ENCODE results near the gene IMMP1L. TPM values are rescaled to one million over a fixed set of nuclear protein-coding genes. Genes with fewer than 3 reads are reported as not detected.

The IMMP1L gene
- total and polyA plus RNA-seq, 2 of the 8 experiments (the other 6 are each of a cell fraction or from before 2014, with no cell fraction given), result 27.4 to 47.7 TPM

DNA sequence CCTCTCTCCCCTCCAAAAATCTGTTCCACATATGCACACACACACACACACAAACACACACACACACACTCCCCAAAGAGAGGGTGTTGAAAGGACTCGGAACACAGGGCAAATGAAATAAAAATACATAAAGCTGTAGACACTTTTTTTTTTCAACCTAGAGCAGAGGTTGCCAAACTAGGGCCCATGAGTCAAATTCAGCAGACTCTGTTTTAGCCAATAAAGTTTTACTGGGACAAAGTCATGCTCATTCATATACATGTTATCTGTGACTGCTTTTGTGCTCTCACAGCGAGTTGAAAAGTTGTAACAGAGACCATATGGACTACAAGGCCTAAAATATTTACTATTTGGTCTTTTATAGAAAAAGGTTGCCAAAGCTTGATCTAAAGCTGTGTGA, 8.9 kb downstream of the IMMP1L start:
- Histone ChIP-seq H3K4me3 (ENCODE audit: extremely low read depth in 1 of 4, insufficient read depth in 2 of 4, low read depth in 3 of 4, low read length in 4 of 4) (no peak overlapping the region), H3K23me2 (ENCODE audit: low read depth, low read length) (no peaks in the 10 kb centered on the region), H3K27ac (ENCODE audit: low read depth, low read length) (0 out of 2 replicates have a peak overlapping the region, but pooled peaks have one; percentile 24), H3K4me1 (replicated peaks in 1 of 4; ENCODE audit: control insufficient read depth in 3 of 4, insufficient read depth in 4 of 4, low read length in 3 of 4) (no peaks in the 10 kb centered on the region), H3K4me2 (ENCODE audit: insufficient read depth in 1 of 2, low read depth in 2 of 2, low read length in 2 of 2) (no peak overlapping the region), H3K36me3 (ENCODE audit: control insufficient read depth in 2 of 4, insufficient read depth in 4 of 4, low read length in 3 of 4) (peaks cover 0 to 4% (median 3%) of the 10 kb centered on the region in 4 experiments; a peak in 5 of 8 replicates), H2AFZ (ENCODE audit: low read length) (no peak overlapping the region), H3K9ac (replicated peaks in 1 of 4; ENCODE audit: extremely low read depth in 1 of 4, low read depth in 3 of 4, low read length in 3 of 4) (no peak overlapping the region), H3K23ac (ENCODE audit: insufficient read length) (no peak overlapping the region), H3K18ac (ENCODE audit: extremely low read depth, low read length) (no peak overlapping the region), H2BK20ac (ENCODE audit: low read length) (no peak overlapping the region), H4K20me1 (replicated peaks in 1 of 2; ENCODE audit: control insufficient read depth in 1 of 2, insufficient read depth in 2 of 2, low read length in 2 of 2) (peaks cover 3 to 4% of the 10 kb centered on the region in 2 experiments), H4K8ac (ENCODE audit: extremely low read depth, insufficient read depth, low read length) (no peak overlapping the region), H3K4ac (replicated peaks; ENCODE audit: insufficient read length, low read depth, low read length) (no peak overlapping the region), H3K56ac (replicated peaks; ENCODE audit: insufficient read length, low read depth, low read length) (no peak overlapping the region), H2BK5ac (ENCODE audit: low read depth, low read length) (no peak overlapping the region), H3K9me3 (ENCODE audit: insufficient read depth in 2 of 2, low read depth in 1 of 2, low read length in 1 of 2) (no peaks in the 10 kb centered on the region), H3K79me1 (ENCODE audit: low read depth, low read length) (peaks cover 2% of the 10 kb centered on the region; the same call in 1 of the 2 replicates), H3K27me3 (replicated peaks in 1 of 4; ENCODE audit: control insufficient read depth in 3 of 4, extremely low read depth in 1 of 4, insufficient read depth in 3 of 4, low read length in 3 of 4) (peaks cover 0 to 1% (median 0%) of the 10 kb centered on the region in 4 experiments; a peak in 1 of 7 replicates), H2AK5ac (ENCODE audit: low read depth, low read length) (no peak overlapping the region), H4K5ac (ENCODE audit: insufficient read length, low read depth, low read length) (no peak overlapping the region), H3K14ac (ENCODE audit: insufficient read length) (no peak overlapping the region), H2BK12ac (ENCODE audit: low read depth, low read length) (no peak overlapping the region), H2BK120ac (replicated peaks; ENCODE audit: low read depth, low read length) (no peak overlapping the region), H2BK15ac (ENCODE audit: low read length) (no peak overlapping the region), H3K79me2 (ENCODE audit: control insufficient read depth in 1 of 2, insufficient read depth in 2 of 2, low read length in 2 of 2) (peaks cover 3 to 87% of the 10 kb centered on the region in 2 experiments; a peak in 3 of 4 replicates), H4K91ac (replicated peaks; ENCODE audit: insufficient read length, low read length) (no peak overlapping the region)
- ChIA-PET CTCF (ENCODE audit: partially characterized antibody) (interaction anchor here (0.5 to 1.5 kb wide), 2 partner anchors 506 to 753 kb away, joined by 3 read pairs; no protein-coding TSS in a partner anchor), POLR2A (ENCODE audit: partially characterized antibody) (no interaction called here)
- no peak for FAIRE-seq
- WGBS, 2 experiments (ENCODE audit: extremely low coverage in 1 of 2, insufficient coverage in 1 of 2, insufficient read length in 1 of 2, insufficient replicate concordance in 2 of 2, low coverage in 1 of 2, low lambda C conversion rate in 2 of 2, missing lambda C conversion rate in 1 of 2), result 88% methylated on average over 2 of the region's 2 CpGs; no CpG with 5 or more reads in 1 of the 2 experiments
- DNase-seq (ENCODE audit: low read depth in 1 of 2, low spot score in 2 of 2), result no peak

Measured in H1 (cell line).